ENCODE data around the gene SAMHD1. TPM values are rescaled to one million over a fixed set of nuclear protein-coding genes. Genes with fewer than 3 reads are reported as not detected.

SAMHD1 gene
- polyA plus RNA-seq, 1 donor from 2014 or later = 22.2 TPM

DNA sequence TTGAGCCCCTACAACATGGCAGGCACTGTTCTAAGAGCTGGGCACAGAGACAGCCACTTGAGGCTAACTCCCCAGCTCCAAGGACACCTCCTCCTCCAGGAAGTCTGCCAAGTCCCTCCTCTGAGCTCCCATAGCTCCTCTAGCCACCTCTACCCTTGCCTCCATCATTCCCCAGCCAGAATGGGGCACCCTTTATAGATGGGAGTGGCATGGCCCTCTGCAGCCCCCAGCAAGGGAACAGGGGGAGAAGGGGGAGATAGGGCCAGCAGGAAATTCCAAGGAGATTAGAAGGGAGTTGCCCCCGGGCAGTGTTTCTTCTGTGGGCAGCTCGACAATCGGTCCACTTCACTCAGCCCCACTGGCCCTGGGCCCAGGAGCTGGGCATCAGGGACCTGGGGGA lies 95.3 kb downstream of the SAMHD1 start:
- no peak overlapping the region for H3K27ac ChIP-seq (ENCODE audit: low read length)
- H3K79me2 ChIP-seq (replicated peaks; ENCODE audit: insufficient read depth, low read length) = peaks cover 83% of the 10 kb centered on the region
- H3K4me3 ChIP-seq (ENCODE audit: low read length) = no peak overlapping the region
- no peaks in the 10 kb centered on the region for H3F3A ChIP-seq (ENCODE audit: insufficient read depth, low read length, poor library complexity, severe bottlenecking)
- H3K27me3 ChIP-seq (ENCODE audit: insufficient read depth, low read depth, low read length) = no peaks in the 10 kb centered on the region
- no peaks in the 10 kb centered on the region for H3K9me2 ChIP-seq (ENCODE audit: insufficient read depth, low read length)
- no peaks in the 10 kb centered on the region for H3K9me3 ChIP-seq (ENCODE audit: low read length)
- H3K4me2 ChIP-seq (ENCODE audit: low read length) = no peak overlapping the region
- peaks cover 68% of the 10 kb centered on the region for H4K20me1 ChIP-seq (ENCODE audit: insufficient read depth)
- H2AFZ ChIP-seq (ENCODE audit: low read depth, low read length) = no peak overlapping the region
- no peaks in the 10 kb centered on the region for H3K36me3 ChIP-seq (ENCODE audit: insufficient read depth, low read length)
- TF ChIP-seq, protein P1, sequence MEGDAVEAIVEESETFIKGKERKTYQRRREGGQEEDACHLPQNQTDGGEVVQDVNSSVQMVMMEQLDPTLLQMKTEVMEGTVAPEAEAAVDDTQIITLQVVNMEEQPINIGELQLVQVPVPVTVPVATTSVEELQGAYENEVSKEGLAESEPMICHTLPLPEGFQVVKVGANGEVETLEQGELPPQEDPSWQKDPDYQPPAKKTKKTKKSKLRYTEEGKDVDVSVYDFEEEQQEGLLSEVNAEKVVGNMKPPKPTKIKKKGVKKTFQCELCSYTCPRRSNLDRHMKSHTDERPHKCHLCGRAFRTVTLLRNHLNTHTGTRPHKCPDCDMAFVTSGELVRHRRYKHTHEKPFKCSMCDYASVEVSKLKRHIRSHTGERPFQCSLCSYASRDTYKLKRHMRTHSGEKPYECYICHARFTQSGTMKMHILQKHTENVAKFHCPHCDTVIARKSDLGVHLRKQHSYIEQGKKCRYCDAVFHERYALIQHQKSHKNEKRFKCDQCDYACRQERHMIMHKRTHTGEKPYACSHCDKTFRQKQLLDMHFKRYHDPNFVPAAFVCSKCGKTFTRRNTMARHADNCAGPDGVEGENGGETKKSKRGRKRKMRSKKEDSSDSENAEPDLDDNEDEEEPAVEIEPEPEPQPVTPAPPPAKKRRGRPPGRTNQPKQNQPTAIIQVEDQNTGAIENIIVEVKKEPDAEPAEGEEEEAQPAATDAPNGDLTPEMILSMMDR (IDR thresholded peaks at IDR 0.05; ENCODE audit: poor library complexity, severe bottlenecking) = no peak
- TF ChIP-seq, protein P2, sequence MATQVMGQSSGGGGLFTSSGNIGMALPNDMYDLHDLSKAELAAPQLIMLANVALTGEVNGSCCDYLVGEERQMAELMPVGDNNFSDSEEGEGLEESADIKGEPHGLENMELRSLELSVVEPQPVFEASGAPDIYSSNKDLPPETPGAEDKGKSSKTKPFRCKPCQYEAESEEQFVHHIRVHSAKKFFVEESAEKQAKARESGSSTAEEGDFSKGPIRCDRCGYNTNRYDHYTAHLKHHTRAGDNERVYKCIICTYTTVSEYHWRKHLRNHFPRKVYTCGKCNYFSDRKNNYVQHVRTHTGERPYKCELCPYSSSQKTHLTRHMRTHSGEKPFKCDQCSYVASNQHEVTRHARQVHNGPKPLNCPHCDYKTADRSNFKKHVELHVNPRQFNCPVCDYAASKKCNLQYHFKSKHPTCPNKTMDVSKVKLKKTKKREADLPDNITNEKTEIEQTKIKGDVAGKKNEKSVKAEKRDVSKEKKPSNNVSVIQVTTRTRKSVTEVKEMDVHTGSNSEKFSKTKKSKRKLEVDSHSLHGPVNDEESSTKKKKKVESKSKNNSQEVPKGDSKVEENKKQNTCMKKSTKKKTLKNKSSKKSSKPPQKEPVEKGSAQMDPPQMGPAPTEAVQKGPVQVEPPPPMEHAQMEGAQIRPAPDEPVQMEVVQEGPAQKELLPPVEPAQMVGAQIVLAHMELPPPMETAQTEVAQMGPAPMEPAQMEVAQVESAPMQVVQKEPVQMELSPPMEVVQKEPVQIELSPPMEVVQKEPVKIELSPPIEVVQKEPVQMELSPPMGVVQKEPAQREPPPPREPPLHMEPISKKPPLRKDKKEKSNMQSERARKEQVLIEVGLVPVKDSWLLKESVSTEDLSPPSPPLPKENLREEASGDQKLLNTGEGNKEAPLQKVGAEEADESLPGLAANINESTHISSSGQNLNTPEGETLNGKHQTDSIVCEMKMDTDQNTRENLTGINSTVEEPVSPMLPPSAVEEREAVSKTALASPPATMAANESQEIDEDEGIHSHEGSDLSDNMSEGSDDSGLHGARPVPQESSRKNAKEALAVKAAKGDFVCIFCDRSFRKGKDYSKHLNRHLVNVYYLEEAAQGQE (IDR thresholded peaks at IDR 0.05; ENCODE audit: borderline replicate concordance) = no peak
- TF ChIP-seq RAD21 (conservative IDR thresholded peaks at IDR 0.05) (no peak), TAF1 (IDR thresholded peaks at IDR 0.05; ENCODE audit: low read depth) (no peak), POLR2AphosphoS5 (IDR thresholded peaks at IDR 0.05) (no peak), SMC3 (conservative IDR thresholded peaks at IDR 0.05; ENCODE audit: poor library complexity) (no peak), MXI1 (conservative IDR thresholded peaks at IDR 0.05; ENCODE audit: poor library complexity, severe bottlenecking) (no peak)
- no peak overlapping the region for H3K9ac ChIP-seq (ENCODE audit: low read length)

DNA sequence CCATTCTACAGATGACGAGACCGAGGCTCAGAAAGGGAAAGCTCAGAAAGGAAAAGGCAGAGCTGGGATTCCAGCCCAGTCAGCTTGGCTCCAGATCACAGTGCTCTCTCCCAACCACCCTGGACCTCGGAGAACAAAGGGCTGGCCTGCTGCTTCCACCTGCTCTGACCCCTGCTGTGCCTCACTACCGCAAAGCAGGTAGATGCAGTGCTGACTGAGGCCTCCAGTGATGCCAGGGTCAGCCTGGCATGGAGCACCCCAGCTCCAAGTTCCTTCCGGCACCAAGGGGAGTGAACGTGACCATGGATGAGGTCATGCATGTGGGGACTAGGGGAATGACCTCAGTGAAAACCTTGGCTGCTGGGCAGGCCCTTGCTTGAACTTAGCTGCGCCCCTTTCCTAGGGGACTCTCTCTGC lies 96.3 kb downstream of the SAMHD1 start:
- Histone ChIP-seq H3K9me2 (ENCODE audit: insufficient read depth, low read length) (no peaks in the 10 kb centered on the region), H3K79me2 (replicated peaks; ENCODE audit: insufficient read depth, low read length) (peaks cover 83% of the 10 kb centered on the region), H3K9ac (ENCODE audit: low read length) (no peak overlapping the region), H3K36me3 (ENCODE audit: insufficient read depth, low read length) (no peaks in the 10 kb centered on the region), H2AFZ (ENCODE audit: low read depth, low read length) (no peak overlapping the region), H3K4me2 (ENCODE audit: low read length) (no peak overlapping the region), H3K9me3 (ENCODE audit: low read length) (peaks cover 4% of the 10 kb centered on the region), H4K20me1 (ENCODE audit: insufficient read depth) (peaks cover 59% of the 10 kb centered on the region), H3K27ac (ENCODE audit: low read length) (no peak overlapping the region), H3K27me3 (ENCODE audit: insufficient read depth, low read depth, low read length) (no peaks in the 10 kb centered on the region), H3F3A (ENCODE audit: insufficient read depth, low read length, poor library complexity, severe bottlenecking) (no peaks in the 10 kb centered on the region), H3K4me3 (ENCODE audit: low read length) (no peak overlapping the region)
- TF ChIP-seq, protein P1 (IDR thresholded peaks at IDR 0.05; ENCODE audit: poor library complexity, severe bottlenecking) = no peak
- TF ChIP-seq POLR2AphosphoS5 (IDR thresholded peaks at IDR 0.05) (no peak), TAF1 (IDR thresholded peaks at IDR 0.05; ENCODE audit: low read depth) (no peak), RAD21 (conservative IDR thresholded peaks at IDR 0.05) (no peak), MXI1 (conservative IDR thresholded peaks at IDR 0.05; ENCODE audit: poor library complexity, severe bottlenecking) (no peak), EZH2 (IDR thresholded peaks at IDR 0.05; ENCODE audit: borderline replicate concordance, insufficient read depth, low read length, poor library complexity, severe bottlenecking) (no peak), SMC3 (conservative IDR thresholded peaks at IDR 0.05; ENCODE audit: poor library complexity) (no peak), EP300 (conservative IDR thresholded peaks at IDR 0.05; ENCODE audit: poor library complexity, severe bottlenecking) (no peak)
- TF ChIP-seq, protein P2 (IDR thresholded peaks at IDR 0.05; ENCODE audit: borderline replicate concordance) = no peak
